Measurements from ENCODE around the gene NINJ2.

DNA sequence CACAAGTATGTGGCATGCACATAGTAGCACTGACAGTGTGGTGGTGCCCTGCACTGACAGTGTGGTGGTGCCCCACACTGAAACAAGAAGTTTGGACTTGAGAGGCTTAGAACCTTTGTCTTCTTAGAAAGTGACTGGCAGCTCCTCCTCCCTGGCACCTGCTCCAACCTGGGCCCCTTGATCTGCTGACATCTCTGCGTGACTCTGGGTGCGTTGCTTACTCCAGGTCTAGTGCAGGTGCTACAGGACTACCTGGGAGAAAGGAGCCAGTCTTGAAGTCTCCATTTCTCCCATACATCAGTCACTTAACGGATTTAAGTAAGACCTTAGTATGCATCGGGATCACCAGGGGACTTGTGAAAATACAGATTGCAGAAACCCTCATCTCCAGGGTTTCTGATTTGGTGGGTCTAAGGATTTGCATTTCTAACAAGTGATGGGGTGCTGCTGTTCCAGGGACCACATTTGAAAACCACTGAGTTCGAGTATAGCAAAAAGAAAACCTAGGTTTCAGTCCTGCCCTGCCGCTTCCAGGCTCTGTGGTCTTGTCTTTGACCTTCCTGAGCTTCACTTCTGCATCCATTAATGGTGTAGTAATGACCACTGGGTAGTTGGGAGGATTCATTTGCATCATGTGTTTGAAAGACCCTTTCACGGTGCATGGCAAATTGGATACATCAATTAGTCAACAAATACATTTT, 15.7 kb downstream of the NINJ2 start:
- TF ChIP-seq, protein P1, sequence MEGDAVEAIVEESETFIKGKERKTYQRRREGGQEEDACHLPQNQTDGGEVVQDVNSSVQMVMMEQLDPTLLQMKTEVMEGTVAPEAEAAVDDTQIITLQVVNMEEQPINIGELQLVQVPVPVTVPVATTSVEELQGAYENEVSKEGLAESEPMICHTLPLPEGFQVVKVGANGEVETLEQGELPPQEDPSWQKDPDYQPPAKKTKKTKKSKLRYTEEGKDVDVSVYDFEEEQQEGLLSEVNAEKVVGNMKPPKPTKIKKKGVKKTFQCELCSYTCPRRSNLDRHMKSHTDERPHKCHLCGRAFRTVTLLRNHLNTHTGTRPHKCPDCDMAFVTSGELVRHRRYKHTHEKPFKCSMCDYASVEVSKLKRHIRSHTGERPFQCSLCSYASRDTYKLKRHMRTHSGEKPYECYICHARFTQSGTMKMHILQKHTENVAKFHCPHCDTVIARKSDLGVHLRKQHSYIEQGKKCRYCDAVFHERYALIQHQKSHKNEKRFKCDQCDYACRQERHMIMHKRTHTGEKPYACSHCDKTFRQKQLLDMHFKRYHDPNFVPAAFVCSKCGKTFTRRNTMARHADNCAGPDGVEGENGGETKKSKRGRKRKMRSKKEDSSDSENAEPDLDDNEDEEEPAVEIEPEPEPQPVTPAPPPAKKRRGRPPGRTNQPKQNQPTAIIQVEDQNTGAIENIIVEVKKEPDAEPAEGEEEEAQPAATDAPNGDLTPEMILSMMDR (IDR thresholded peaks at IDR 0.05) = no peak
- TF ChIP-seq POLR2A (IDR thresholded peaks at IDR 0.05) = no peak
